ENCODE results near the gene UBE2H.

The UBE2H gene

GRCh38 chr7:129843978-129844840 lies 108.6 kb downstream of the UBE2H start:
- peak in 1 of 2 experiments; percentile 44 for DNase-seq (ENCODE audit: low read depth in 1 of 2, low spot score in 1 of 2)
- TF ChIP-seq REST (IDR thresholded peaks at IDR 0.05; ENCODE audit: insufficient replicate concordance, low read depth) = no peak
- TF ChIP-seq SPI1 (IDR thresholded peaks at IDR 0.05; ENCODE audit: borderline replicate concordance, low read depth) = peak; percentile 32; the same call in 1 of the 2 replicates
- Histone ChIP-seq H3K27ac (replicated peaks) (peak overlapping the region; percentile 20; the same call in 1 of the 2 replicates), H3K4me3 (replicated peaks; ENCODE audit: insufficient read depth, low read length) (no peak overlapping the region), H3K27me3 (ENCODE audit: insufficient read depth, poor library complexity, severe bottlenecking) (no peaks in the 10 kb centered on the region)

DNA sequence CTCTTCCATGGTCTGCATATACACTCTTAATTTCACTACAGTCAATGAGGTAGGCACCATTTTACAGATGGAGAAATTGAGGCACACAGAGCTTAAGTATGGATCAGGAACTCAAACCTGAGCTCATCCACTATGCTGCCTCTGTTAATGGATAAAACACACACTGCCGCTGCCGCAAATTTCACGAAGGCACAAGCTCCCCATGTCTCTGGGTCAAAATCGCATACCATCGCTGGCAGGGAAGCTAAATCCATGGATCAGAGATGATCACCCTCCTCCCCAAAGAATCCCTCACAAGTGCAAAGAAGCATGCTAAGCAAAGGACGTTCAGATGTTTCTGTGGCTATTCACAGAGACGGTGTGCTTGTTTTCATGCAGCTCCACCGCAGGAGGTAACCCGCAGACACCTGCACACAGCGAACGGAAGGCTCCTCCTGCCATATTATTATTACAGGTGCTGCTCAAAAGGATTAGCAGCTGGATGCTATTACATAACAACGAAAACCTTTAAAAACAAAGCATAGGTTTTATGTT lies 109.3 kb downstream of the UBE2H start:
- TF ChIP-seq REST (IDR thresholded peaks at IDR 0.05; ENCODE audit: insufficient replicate concordance, low read depth) = no peak

GRCh38 chr7:129841465-129841864 lies 111.3 kb downstream of the UBE2H start:
- Histone ChIP-seq H3K27ac (replicated peaks) (peak overlapping the region; percentile 29), H3K27me3 (ENCODE audit: insufficient read depth, poor library complexity, severe bottlenecking) (no peaks in the 10 kb centered on the region), H3K4me3 (replicated peaks; ENCODE audit: insufficient read depth, low read length) (no peak overlapping the region)
- peak in 1 of 2 experiments; percentile 73 for DNase-seq (ENCODE audit: low read depth in 1 of 2, low spot score in 1 of 2)
- TF ChIP-seq SPI1 (IDR thresholded peaks at IDR 0.05; ENCODE audit: borderline replicate concordance, low read depth) (no peak), REST (IDR thresholded peaks at IDR 0.05; ENCODE audit: insufficient replicate concordance, low read depth) (no peak), POLR2AphosphoS5 (IDR thresholded peaks at IDR 0.05; ENCODE audit: low read depth) (no peak), GABPA (IDR thresholded peaks at IDR 0.05; ENCODE audit: low read depth) (no peak), CTCF (IDR thresholded peaks at IDR 0.05; ENCODE audit: insufficient read depth, low read length) (no peak)

More for the DNA sequence above, 109.3 kb downstream of the UBE2H start:
- Histone ChIP-seq H3K27ac (replicated peaks) (no peak overlapping the region; the same call in 1 of the 2 replicates), H3K27me3 (ENCODE audit: insufficient read depth, poor library complexity, severe bottlenecking) (no peaks in the 10 kb centered on the region), H3K4me3 (replicated peaks; ENCODE audit: insufficient read depth, low read length) (no peak overlapping the region)
- no peak for DNase-seq (ENCODE audit: low read depth in 1 of 2, low spot score in 1 of 2)

- no peak for DNase-seq (ENCODE audit: low read depth in 1 of 2, low spot score in 1 of 2)
- Histone ChIP-seq H3K27ac (replicated peaks) (peak overlapping the region; percentile 29), H3K4me3 (replicated peaks; ENCODE audit: insufficient read depth, low read length) (no peak overlapping the region), H3K27me3 (ENCODE audit: insufficient read depth, poor library complexity, severe bottlenecking) (no peaks in the 10 kb centered on the region)
- TF ChIP-seq POLR2AphosphoS5 (IDR thresholded peaks at IDR 0.05; ENCODE audit: low read depth) (no peak), SPI1 (IDR thresholded peaks at IDR 0.05; ENCODE audit: borderline replicate concordance, low read depth) (no peak), GABPA (IDR thresholded peaks at IDR 0.05; ENCODE audit: low read depth) (no peak), REST (IDR thresholded peaks at IDR 0.05; ENCODE audit: insufficient replicate concordance, low read depth) (no peak), CTCF (IDR thresholded peaks at IDR 0.05; ENCODE audit: insufficient read depth, low read length) (no peak)
These were observed 112.0 kb downstream of the UBE2H start for GRCh38 chr7:129840757-129841156.
